ENCODE results near the gene BTBD16.

- TF ChIP-seq POLR2A (IDR thresholded peaks at IDR 0.05; ENCODE audit: low read depth, low read length): no peak
- TF ChIP-seq MAZ (IDR thresholded peaks at IDR 0.05; ENCODE audit: borderline replicate concordance, low read depth, low read length): no peak
- no peak for TF ChIP-seq CTCF (conservative IDR thresholded peaks at IDR 0.05; ENCODE audit: low read depth, low read length)
- TF ChIP-seq RFX5 (IDR thresholded peaks at IDR 0.05; ENCODE audit: low read depth, low read length): no peak
- TF ChIP-seq CEBPB (IDR thresholded peaks at IDR 0.05; ENCODE audit: low read depth, low read length): no peak
- TF ChIP-seq FOS (IDR thresholded peaks at IDR 0.05; ENCODE audit: low read depth, low read length): no peak
- TF ChIP-seq USF2 (IDR thresholded peaks at IDR 0.05; ENCODE audit: low read depth, low read length): no peak
- no peak for TF ChIP-seq NFE2L2 (IDR thresholded peaks at IDR 0.05; ENCODE audit: low read depth, low read length)
- TF ChIP-seq RAD21 (IDR thresholded peaks at IDR 0.05; ENCODE audit: low read length): no peak
Measured at GRCh38 chr10:122249991-122250750, 20.9 kb upstream of the BTBD16 start.

All from IMR-90 (cell line).